ENCODE results near the gene GPR135. TPM values are rescaled to one million over a fixed set of nuclear protein-coding genes. Genes with fewer than 3 reads are reported as not detected.

GPR135 gene
- total RNA-seq, 3 donors from 2014 or later (not counting 1 experiment from before 2014, with no cell fraction given) = 1.3 to 1.8 (median 1.8) TPM

DNA sequence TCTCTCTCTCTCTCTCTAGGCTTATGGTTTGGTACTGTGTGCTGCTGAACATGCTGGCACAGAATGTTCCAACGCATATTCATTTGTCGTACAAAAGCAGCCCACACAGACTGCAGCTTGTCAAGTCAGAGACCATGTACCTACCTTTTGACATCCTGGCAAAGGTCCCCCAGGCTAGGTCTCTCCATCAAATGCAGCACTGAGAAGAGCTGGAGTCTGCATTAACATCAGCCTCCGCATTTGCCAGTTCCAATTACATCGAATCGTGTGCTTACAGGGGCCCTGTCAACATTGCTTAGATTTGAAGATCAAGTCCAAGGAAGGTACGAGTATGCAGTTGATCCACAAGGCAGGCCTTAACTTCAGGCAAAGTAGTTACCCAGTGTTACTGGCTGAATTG, 47.9 kb downstream of the GPR135 start:
- Mint-ChIP-seq H3K27me3 (ENCODE audit: low read depth in 2 of 2) (peaks cover 0 to 3% of the 10 kb centered on the region in 2 donors), H3K4me1 (peaks cover 0 to 3% of the 10 kb centered on the region in 2 donors), H3K36me3 (peaks cover 2% of the 10 kb centered on the region), H3K27ac (no peak overlapping the region), H3K9me3 (no peaks in the 10 kb centered on the region), H3K4me3 (no peak overlapping the region)
- WGBS (ENCODE audit: insufficient coverage) = 82% methylated on average over 6 of the region's 6 CpGs
- Histone ChIP-seq H3K4me1 (ENCODE audit: control insufficient read depth, insufficient read depth, low read length) (no peaks in the 10 kb centered on the region), H3K27me3 (ENCODE audit: control insufficient read depth, insufficient read depth, low read length) (no peaks in the 10 kb centered on the region), H3K27ac (ENCODE audit: low read length) (no peak overlapping the region), H3K36me3 (ENCODE audit: control insufficient read depth, insufficient read depth, low read length) (no peaks in the 10 kb centered on the region), H3K4me3 (ENCODE audit: low read length) (no peak overlapping the region), H3K9me3 (ENCODE audit: control insufficient read depth, insufficient read depth, low read length) (no peaks in the 10 kb centered on the region)
- DNase-seq = no peak
- intact Hi-C loops (cut with micrococcal nuclease) = no loop called here
- ATAC-seq = no peak
- TF ChIP-seq CTCF (IDR thresholded peaks at IDR 0.05) = no peak

DNA sequence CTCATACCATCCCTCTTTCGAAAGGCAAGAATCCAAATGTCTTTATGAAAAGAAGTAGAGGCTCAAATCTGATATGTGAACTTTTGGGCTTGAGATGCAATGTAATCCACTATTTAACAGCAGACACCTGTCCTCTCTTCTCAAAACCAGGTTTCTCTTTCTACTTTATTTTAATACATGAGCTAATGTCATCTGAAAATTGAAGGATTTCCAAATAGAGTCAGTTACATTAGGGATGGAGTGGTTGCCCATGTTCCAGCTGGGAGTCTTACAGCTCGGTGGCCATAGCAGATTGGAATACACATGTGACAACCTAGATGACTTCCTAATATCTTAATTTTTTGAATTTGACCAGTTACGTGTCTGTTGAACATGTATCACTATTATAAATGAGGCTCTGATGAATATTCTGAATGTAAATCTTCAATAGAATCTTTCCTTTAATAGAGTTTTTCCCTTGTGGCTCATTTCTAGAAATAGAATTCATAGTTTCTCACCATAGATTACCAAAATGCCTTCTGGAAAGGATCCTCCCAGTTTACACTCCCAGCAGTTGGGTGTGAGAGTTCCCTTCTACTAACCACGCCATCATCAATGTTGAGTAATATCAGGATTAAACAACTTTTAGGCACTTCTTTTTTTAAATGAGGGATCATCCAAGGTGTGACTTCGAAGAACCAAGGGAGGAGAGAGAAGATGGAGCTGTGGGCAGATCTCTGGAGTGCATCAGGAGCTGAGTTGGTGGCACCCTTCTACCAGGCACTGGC, 49.2 kb downstream of the GPR135 start:
- H3K4me1 Mint-ChIP-seq = peaks cover 0 to 5% of the 10 kb centered on the region in 2 donors

More for the DNA sequence above, 49.2 kb downstream of the GPR135 start:
- H3K27ac ChIP-seq (ENCODE audit: low read length) = no peak overlapping the region
- H3K4me3 Mint-ChIP-seq = no peak overlapping the region
- ATAC-seq (no peak), DNase-seq (no peak)
- H3K27me3 ChIP-seq (ENCODE audit: control insufficient read depth, insufficient read depth, low read length) = no peaks in the 10 kb centered on the region
- H3K4me3 ChIP-seq (ENCODE audit: low read length) = no peak overlapping the region
- peaks cover 0 to 2% of the 10 kb centered on the region in 2 donors for H3K27me3 Mint-ChIP-seq (ENCODE audit: low read depth in 2 of 2)
- no peaks in the 10 kb centered on the region for H3K9me3 ChIP-seq (ENCODE audit: control insufficient read depth, insufficient read depth, low read length)
- intact Hi-C loops (cut with micrococcal nuclease) = no loop called here
- no peak for TF ChIP-seq CTCF (IDR thresholded peaks at IDR 0.05)
- H3K36me3 Mint-ChIP-seq = peaks cover 5% of the 10 kb centered on the region
- H3K9me3 Mint-ChIP-seq = no peaks in the 10 kb centered on the region
- WGBS (ENCODE audit: insufficient coverage) = 89% methylated on average over 2 of the region's 5 CpGs
- no peaks in the 10 kb centered on the region for H3K4me1 ChIP-seq (ENCODE audit: control insufficient read depth, insufficient read depth, low read length)
- no peaks in the 10 kb centered on the region for H3K36me3 ChIP-seq (ENCODE audit: control insufficient read depth, insufficient read depth, low read length)
- no peak overlapping the region for H3K27ac Mint-ChIP-seq

Other genes starting within 250 kb of the GPR135 start
- gene L3HYPDH, start 19.0 kb upstream of the GPR135 start, total RNA-seq = 10 to 100 TPM; 13.3 to 18.8 (median 16.5) TPM
- 10 to 100 TPM; 18.8 to 25.0 (median 20.5) TPM for gene JKAMP, start 19.1 kb upstream of the GPR135 start, total RNA-seq
- not detected for gene CCDC175, start 111.4 kb upstream of the GPR135 start, total RNA-seq

All from natural killer cell (primary cell).